Heart left ventricle (tissue), 16 donors: ENCODE measurements around the gene SH3RF3. TPM values are rescaled to one million over a fixed set of nuclear protein-coding genes. Genes with fewer than 3 reads are reported as not detected.

Experiments
- ATAC-seq, 4 donors: fragments of 200-7000 bp; cut with Tn5 transposase; one replicate each; pipeline ENCODE4 v1.9.1; 2020 to 2022; ENCODE audit warnings: moderate library complexity in 4 of 4, mild to moderate bottlenecking in 3 of 4, moderate number of reproducible peaks in 1 of 4
- DNase-seq, 5 donors: peaks; one replicate each; pipeline ENCODE4 v3.0.0-alpha.2; 2020
- H3K27ac ChIP-seq, 12 donors: fragments of 200-600 bp; sonication (generic) in 4 of 12; one replicate each; pipeline versions ENCODE4 v1.5.0 to v1.8.0; 2016 to 2022; ENCODE audit warnings: mild to moderate bottlenecking in 2 of 12
- H3K27me3 ChIP-seq, 9 donors: fragments of 200-600 bp; sonication (generic) in 2 of 9; one replicate each; pipeline versions ENCODE4 v1.5.1 to v1.8.0; 2016 to 2022; ENCODE audit warnings: mild to moderate bottlenecking in 3 of 9
- H3K36me3 ChIP-seq, 9 donors: fragments of 200-600 bp; sonication (generic) in 2 of 9; one replicate each; pipeline versions ENCODE4 v1.5.0 to v1.8.0; 2018 to 2022; ENCODE audit warnings: mild to moderate bottlenecking in 2 of 9
- H3K4me1 ChIP-seq, 12 donors: fragments of 200-600 bp; sonication (generic) in 4 of 12; one replicate each; pipeline versions ENCODE4 v1.5.0 to v1.8.0; 2016 to 2022; ENCODE audit warnings: mild to moderate bottlenecking in 3 of 12
- H3K4me3 ChIP-seq, 12 donors: fragments of 200-600 bp; sonication (generic) in 4 of 12; one replicate each; pipeline versions ENCODE4 v1.5.0 to v1.8.0; 2017 to 2022; ENCODE audit warnings: mild to moderate bottlenecking in 9 of 12, moderate library complexity in 4 of 12
- H3K9me3 ChIP-seq, 12 donors: fragments of 200-600 bp; sonication (generic) in 4 of 12; one replicate each; pipeline versions ENCODE4 v1.5.0 to v1.8.0; 2016 to 2022; ENCODE audit warnings: mild to moderate bottlenecking in 1 of 12
- POLR2A ChIP-seq, 2 donors: fragments of 450-650 bp; IDR thresholded peaks; one replicate each; pipeline ENCODE4 v1.6.1; 2017; ENCODE audit warnings: antibody characterized with exemption in 2 of 2, mild to moderate bottlenecking in 2 of 2, moderate library complexity in 2 of 2
- WGBS, 4 donors: extraction: QIAGEN DNeasy Blood & Tissue Kit in 2 of 4; methylation state at CpG; one replicate each; pipeline versions ENCODE4 v1.1.5 to v1.1.7; 2013 to 2018; 5-methylcytosine and 5-hydroxymethylcytosine counted together
- intact Hi-C, 10 donors: fragments of 100-400 bp; cut with DNase I; formaldehyde crosslinking; loops; one replicate each; pipeline versions ENCODE4 v1.11.1 to v1.14.2; 2022
- polyA plus RNA-seq, 2 donors: library from polyadenylated mRNA; stranded (reverse); fragments of 200-250 nt; gene quantifications; one replicate each; pipeline ENCODE4 v1.2.3, GENCODE V29; 2013
- total RNA-seq, 9 donors: library from RNA; depleted of rRNA in 2 of 9; stranded (reverse); fragments of >200 nt in 2 of 9; fragmentation: NEBNext Ultra II Directional in 3 of 9; extraction: Animal tissue kit (Norgen Biotek cat#: 25700) in 3 of 9; gene quantifications; one replicate each; pipeline versions ENCODE4 v1.1.0 to v1.2.4, GENCODE V29; 2016 to 2023
- TF ChIP-seq, protein P1 (sequence below), 12 donors: fragments of 200-600 bp; sonication (generic) in 4 of 12; IDR thresholded peaks; one replicate each; pipeline versions ENCODE4 v1.5.0 to v1.8.0; 2018 to 2022; ENCODE audit warnings: antibody characterized with exemption in 12 of 12, mild to moderate bottlenecking in 5 of 12
- donor health status: ischemic (EF 13 %, LVEDD 7.1; RV severe dilation, severe dysfunction).
- donor health status: healthy with polysubstance abuse.
- donor health status: DM: no; HTN: yes; CAD: no.
- donor health status: DM: no; HTN: no; CAD: no.
- donor health status: ischemic (EF 25% LVEDD 6.9; RV normal size, moderate dysfunction).
- donor health status: ischemic (EF 25% LVEDD 5.7; RV mildly dilated, moderate dysfunction).
- donor health status: healthy.
- donor health status: DM: yes; HTN: yes; CAD: no.
- donor health status: ischemic (EF 35%, LVEDD 5.7; RV mildly dilated, moderate dysfunction).
- donor health status: nonischemic (EF 11% LVEDD 7.7; RV severe dilation, severe dysfunction).
- donor health status: DM: yes; HTN: yes; CAD: no.
- donor health status: PGD.
- donor health status: ischemic (EF 29% LVEDD 5.4; RV normal size, mild dysfunction).
- donor health status: nonischemic (EF 23%, LVEDD 6.1; RV moderate dilation, normal function).

SH3RF3 gene
- total and polyA plus RNA-seq, 11 donors, result 5.2 to 15.7 (median 7.9) TPM

DNA sequence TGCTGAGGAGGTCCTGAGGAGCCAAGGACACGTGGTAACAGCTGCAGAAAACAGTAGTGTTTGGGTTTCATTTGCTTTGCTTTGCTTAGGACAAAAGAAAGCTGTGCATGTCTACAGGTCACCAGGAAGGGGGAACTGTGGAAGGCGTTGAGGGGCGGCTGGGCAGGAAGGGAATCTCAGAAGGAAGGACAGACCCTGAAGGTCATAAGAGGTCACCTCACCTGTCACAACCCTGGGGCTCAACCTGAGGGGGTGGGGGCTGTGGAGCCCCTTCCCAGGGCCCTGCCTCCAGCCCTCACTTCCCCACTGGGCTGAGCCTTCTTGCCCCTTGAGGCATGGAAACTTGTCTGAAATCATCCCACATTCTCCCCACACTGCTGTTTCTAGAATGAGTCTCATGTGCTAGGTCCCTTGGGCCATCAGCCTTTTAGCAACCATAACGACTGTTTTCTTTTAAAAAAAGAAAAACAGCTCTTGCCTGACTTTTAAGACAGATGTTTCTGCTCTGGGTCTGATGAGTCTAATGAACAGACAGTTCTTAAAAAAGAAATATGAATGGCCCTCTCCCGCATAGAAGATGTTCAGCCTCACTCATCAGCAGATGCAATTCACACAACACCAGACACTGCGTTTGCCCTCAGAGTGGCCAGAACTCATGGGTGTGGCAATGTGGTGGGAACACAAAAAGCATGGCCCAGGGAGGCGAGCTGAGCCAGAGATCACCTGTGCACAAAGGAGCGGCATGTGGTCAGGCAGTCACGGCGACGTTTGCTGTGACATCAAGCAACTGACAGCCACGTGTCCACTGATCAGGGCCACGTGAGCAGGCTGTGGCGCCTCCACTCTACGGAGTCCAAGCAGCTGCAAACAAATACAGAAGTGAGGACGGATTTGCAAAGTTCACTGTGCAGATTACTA lies 400.8 kb downstream of the SH3RF3 start:
- intact Hi-C loops, result no loop called here
- Histone ChIP-seq H3K4me3 (no peak overlapping the region), H3K9me3 (no peaks in the 10 kb centered on the region), H3K4me1 (peaks cover 0 to 17% (median 4%) of the 10 kb centered on the region in 12 donors), H3K27me3 (no peaks in the 10 kb centered on the region), H3K27ac (peak overlapping the region in 5 of 12 donors; percentile 13 to 67 (median 31)), H3K36me3 (no peaks in the 10 kb centered on the region)
- ATAC-seq (peak; percentile 26 to 53 (median 38)), DNase-seq (peak in 3 of 5 donors; percentile 27 to 53 (median 29))
- 78 to 80% (median 79%) methylated on average over 16 of the region's 16 CpGs for WGBS, 4 donors
- TF ChIP-seq POLR2A (IDR thresholded peaks at IDR 0.05), result no peak
- TF ChIP-seq, protein P1, sequence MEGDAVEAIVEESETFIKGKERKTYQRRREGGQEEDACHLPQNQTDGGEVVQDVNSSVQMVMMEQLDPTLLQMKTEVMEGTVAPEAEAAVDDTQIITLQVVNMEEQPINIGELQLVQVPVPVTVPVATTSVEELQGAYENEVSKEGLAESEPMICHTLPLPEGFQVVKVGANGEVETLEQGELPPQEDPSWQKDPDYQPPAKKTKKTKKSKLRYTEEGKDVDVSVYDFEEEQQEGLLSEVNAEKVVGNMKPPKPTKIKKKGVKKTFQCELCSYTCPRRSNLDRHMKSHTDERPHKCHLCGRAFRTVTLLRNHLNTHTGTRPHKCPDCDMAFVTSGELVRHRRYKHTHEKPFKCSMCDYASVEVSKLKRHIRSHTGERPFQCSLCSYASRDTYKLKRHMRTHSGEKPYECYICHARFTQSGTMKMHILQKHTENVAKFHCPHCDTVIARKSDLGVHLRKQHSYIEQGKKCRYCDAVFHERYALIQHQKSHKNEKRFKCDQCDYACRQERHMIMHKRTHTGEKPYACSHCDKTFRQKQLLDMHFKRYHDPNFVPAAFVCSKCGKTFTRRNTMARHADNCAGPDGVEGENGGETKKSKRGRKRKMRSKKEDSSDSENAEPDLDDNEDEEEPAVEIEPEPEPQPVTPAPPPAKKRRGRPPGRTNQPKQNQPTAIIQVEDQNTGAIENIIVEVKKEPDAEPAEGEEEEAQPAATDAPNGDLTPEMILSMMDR (IDR thresholded peaks at IDR 0.05), result no peak

DNA sequence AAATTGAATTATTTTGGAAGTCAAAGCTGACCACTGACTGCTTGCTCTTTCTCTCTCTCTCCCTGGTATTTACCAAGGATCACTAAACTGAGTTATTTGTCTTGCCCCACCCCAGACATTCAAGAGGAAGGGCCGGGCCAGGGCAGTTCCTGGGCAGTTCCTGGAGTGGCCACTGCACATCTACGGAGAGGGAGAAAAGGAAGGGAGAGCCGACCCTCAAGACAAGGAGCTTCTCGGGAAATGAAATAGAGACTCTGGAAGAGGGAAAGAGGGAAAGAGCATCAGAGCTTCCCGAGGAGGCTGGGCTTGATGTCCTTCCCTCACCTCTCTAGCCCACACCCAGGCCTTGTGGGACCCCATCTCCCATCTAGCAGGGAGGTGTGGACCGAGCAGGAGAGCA lies 401.7 kb downstream of the SH3RF3 start:
- WGBS, 4 donors, result 45 to 65% (median 56%) methylated on average over 6 of the region's 6 CpGs

DNA sequence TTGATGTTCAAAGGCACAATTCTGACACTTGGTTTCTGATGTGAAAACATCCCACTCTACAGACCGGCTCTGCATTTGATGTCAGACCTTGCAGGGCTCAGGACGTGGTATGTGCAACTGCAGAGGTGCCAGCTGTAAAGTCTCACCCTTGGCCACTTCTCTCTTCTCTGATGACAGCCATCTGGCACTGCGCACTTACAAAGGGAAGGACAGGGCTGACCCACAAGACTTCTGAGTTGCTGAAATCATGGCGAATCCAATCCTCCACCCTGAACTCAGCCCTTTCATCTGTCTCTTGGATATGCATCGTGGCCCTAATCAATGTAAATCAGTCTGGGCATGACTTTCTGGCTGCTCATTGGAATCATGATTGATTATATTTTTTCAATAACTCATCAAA lies 402.2 kb downstream of the SH3RF3 start:
- H3K36me3 ChIP-seq, result no peaks in the 10 kb centered on the region
- peak in 2 of 5 donors; percentile 16 to 27 for DNase-seq
- H3K4me3 ChIP-seq, result no peak overlapping the region
- peak in 1 of 4 donors; percentile 45 for ATAC-seq
- TF ChIP-seq, protein P1 (IDR thresholded peaks at IDR 0.05), result no peak
- TF ChIP-seq POLR2A (IDR thresholded peaks at IDR 0.05), result no peak
- H3K27ac ChIP-seq, result no peak overlapping the region
- H3K9me3 ChIP-seq, result no peaks in the 10 kb centered on the region
- peaks cover 0 to 21% (median 4%) of the 10 kb centered on the region in 12 donors for H3K4me1 ChIP-seq
- intact Hi-C loops, result no loop called here
- 73 to 87% (median 78%) methylated on average over 5 of the region's 5 CpGs for WGBS, 4 donors
- H3K27me3 ChIP-seq, result no peaks in the 10 kb centered on the region

More for the DNA sequence above, 401.7 kb downstream of the SH3RF3 start:
- H3K9me3 ChIP-seq, result no peaks in the 10 kb centered on the region
- intact Hi-C loops, result no loop called here
- H3K27me3 ChIP-seq, result no peaks in the 10 kb centered on the region
- peaks cover 0 to 21% (median 4%) of the 10 kb centered on the region in 12 donors for H3K4me1 ChIP-seq
- H3K36me3 ChIP-seq, result no peaks in the 10 kb centered on the region
- DNase-seq (peak in 2 of 5 donors; percentile 2 to 11), ATAC-seq (no peak)
- TF ChIP-seq, protein P1 (IDR thresholded peaks at IDR 0.05), result no peak
- no peak for TF ChIP-seq POLR2A (IDR thresholded peaks at IDR 0.05)
- H3K4me3 ChIP-seq, result no peak overlapping the region
- peak overlapping the region in 1 of 12 donors; percentile 67 for H3K27ac ChIP-seq
